PC-3 (cell line): ENCODE results near the gene CMSS1. TPM values are rescaled to one million over a fixed set of nuclear protein-coding genes. Genes with fewer than 3 reads are reported as not detected.
A peak's percentile ranks its signal among the peaks of the same experiment; 100 is the strongest.

Experiments
- ATAC-seq: fragments of 200-7000 bp; cut with Tn5 transposase; 2 replicates; pipeline ENCODE4 v1.9.1; 2020; ENCODE audit warnings: mild to moderate bottlenecking, moderate library complexity
- BruUV-seq: library from RNA; stranded (reverse); fragments of 400-500 nt; replicated peaks from 2 replicates; lab custom pipeline; 2021; lab: Mats Ljungman, UMichigan
- CTCF ChIA-PET: fragments of 300-600 bp; sonication (Branson Sonifier 250); formaldehyde crosslinking; loops from one replicate; lab custom pipeline; 2022; ENCODE audit warnings: antibody characterized with exemption; lab: Charles Lee
- POLR2A ChIA-PET: fragments of 300-600 bp; sonication (Branson Sonifier 250); formaldehyde crosslinking; loops from one replicate; lab custom pipeline; 2022; ENCODE audit warnings: antibody characterized with exemption; ENCODE audit not compliant: unreplicated experiment; lab: Charles Lee
- DNase-seq: peaks from one replicate; pipeline ENCODE4 v3.0.0-alpha.2; 2015
- H2AFZ ChIP-seq: fragments of 300-600 bp; sonication (generic); 2 replicates; pipeline ENCODE4 v1.6.0; 2016; ENCODE audit warnings: antibody characterized with exemption, low read length
- H3F3A ChIP-seq: fragments of 300-600 bp; sonication (generic); one replicate; pipeline ENCODE4 v1.6.0; 2017; ENCODE audit warnings: antibody characterized with exemption, low read length, control low read depth, mild to moderate bottlenecking; ENCODE audit not compliant: unreplicated experiment
- H3K27ac ChIP-seq: fragments of 300-600 bp; sonication (generic); 2 replicates; pipeline ENCODE4 v1.5.1; 2016; ENCODE audit warnings: mild to moderate bottlenecking, low read length
- H3K27me3 ChIP-seq: fragments of 300-600 bp; sonication (generic); 2 replicates; pipeline ENCODE4 v1.6.1; 2016; ENCODE audit warnings: low read length, mixed read lengths
- H3K36me3 ChIP-seq: fragments of 300-600 bp; sonication (generic); 2 replicates; pipeline ENCODE4 v1.6.1; 2016; ENCODE audit warnings: low read depth, mixed run types, low read length, mixed read lengths
- H3K4me1 ChIP-seq: fragments of 300-600 bp; sonication (generic); 2 replicates; pipeline ENCODE4 v1.5.1; 2016; ENCODE audit warnings: low read length; ENCODE audit not compliant: insufficient read depth
- H3K4me2 ChIP-seq: fragments of 300-600 bp; sonication (generic); 2 replicates; pipeline ENCODE4 v1.6.0; 2016; ENCODE audit warnings: low read length
- H3K4me3 ChIP-seq: fragments of 300-600 bp; sonication (generic); 2 replicates; pipeline ENCODE4 v1.5.1; 2016; ENCODE audit warnings: mild to moderate bottlenecking, low read length, mixed read lengths
- H3K79me2 ChIP-seq: fragments of 300-600 bp; sonication (generic); 2 replicates; pipeline ENCODE4 v1.6.1; 2017; ENCODE audit warnings: low read length, mixed read lengths
- H3K9ac ChIP-seq: fragments of 300-600 bp; sonication (generic); 2 replicates; pipeline ENCODE4 v1.6.0; 2016; ENCODE audit warnings: mild to moderate bottlenecking, low read length
- H3K9me2 ChIP-seq: fragments of 300-600 bp; sonication (generic); replicated peaks from 2 replicates; pipeline ENCODE4 v1.6.1; 2016; ENCODE audit warnings: mixed run types, low read length, mixed read lengths
- H3K9me3 ChIP-seq: fragments of 300-600 bp; sonication (generic); 2 replicates; pipeline ENCODE4 v1.6.1; 2016; ENCODE audit warnings: low read length, mixed read lengths
- H4K20me1 ChIP-seq: fragments of 300-600 bp; sonication (generic); 2 replicates; pipeline ENCODE4 v1.6.1; 2016; ENCODE audit warnings: low read length, mixed read lengths
- EZH2 ChIP-seq: fragments of 300-600 bp; sonication (generic); IDR thresholded peaks from one replicate; pipeline ENCODE4 v1.6.1; 2017; ENCODE audit warnings: antibody characterized with exemption, mild to moderate bottlenecking, low read length; ENCODE audit not compliant: unreplicated experiment
- EZH2phosphoT487 ChIP-seq: fragments of 300-600 bp; sonication (generic); IDR thresholded peaks from 2 replicates; pipeline ENCODE4 v1.6.1; 2018; ENCODE audit warnings: mild to moderate bottlenecking, antibody characterized with exemption, low read length, borderline replicate concordance
- intact Hi-C: fragments of 100-400 bp; cut with micrococcal nuclease; formaldehyde crosslinking; loops from 2 replicates; pipeline ENCODE4 v1.9.0; 2023
- total RNA-seq: library from RNA; depleted of rRNA; stranded (reverse); fragments of >200 nt; gene quantifications from 2 replicates; pipeline ENCODE4 v1.2.3, GENCODE V29; 2014
- TF ChIP-seq, protein P1 (sequence below): fragments of 300-600 bp; sonication (generic); conservative IDR thresholded peaks from 2 replicates; pipeline ENCODE4 v1.5.1; 2017; ENCODE audit warnings: antibody characterized with exemption, low read depth, mild to moderate bottlenecking, low read length

Gene CMSS1
- total RNA-seq, 1 experiment from 2014 or later, result 63.1 TPM

DNA sequence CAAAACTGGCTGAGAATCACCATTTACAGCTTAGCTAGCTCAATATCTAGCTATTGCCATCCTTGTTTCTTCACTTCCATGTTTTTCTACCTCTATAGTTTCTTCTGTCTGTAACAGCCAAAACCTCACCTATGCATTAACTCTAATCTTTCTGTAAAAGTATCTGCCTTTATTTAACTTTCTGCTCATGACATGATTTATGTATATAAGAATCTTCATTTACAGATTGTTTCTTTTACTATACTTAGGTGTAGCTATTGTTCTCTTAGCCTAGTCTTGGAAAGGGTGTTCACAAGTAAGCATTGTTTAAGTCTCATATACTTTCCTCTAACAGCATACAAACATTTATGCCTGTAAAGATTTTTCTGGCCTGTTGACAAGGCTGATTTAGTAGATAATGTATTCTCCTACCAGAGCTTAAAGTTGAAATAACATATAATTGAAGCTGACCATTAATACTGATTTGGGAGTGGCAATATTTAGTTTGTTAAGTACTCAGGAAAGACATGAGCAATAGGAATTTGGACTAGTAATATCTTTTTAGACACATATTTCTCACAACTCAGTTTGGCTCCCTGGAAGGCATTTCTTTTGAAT, 287.3 kb downstream of the CMSS1 start:
- Histone ChIP-seq H3K9me3 (no peaks in the 10 kb centered on the region), H3K27me3 (no peaks in the 10 kb centered on the region), H3K36me3 (no peaks in the 10 kb centered on the region), H2AFZ (no peak overlapping the region), H3K9me2 (no peaks in the 10 kb centered on the region), H3K4me3 (no peak overlapping the region), H3K27ac (peak overlapping the region; percentile 88), H4K20me1 (0 out of 2 replicates have a peak, but pooled peaks cover 4% of the 10 kb centered on the region), H3K4me2 (peak overlapping the region; percentile 66), H3K79me2 (no peaks in the 10 kb centered on the region), H3K4me1 (peaks cover 58% of the 10 kb centered on the region), H3F3A (peaks cover 5% of the 10 kb centered on the region), H3K9ac (peak overlapping the region; percentile 6; the same call in 1 of the 2 replicates)
- POLR2A ChIA-PET, result interaction anchor here (0.5 to 0.8 kb wide), 5 partner anchors 16 to 1572 kb away, joined by 3 to 7 read pairs (median 5); partner anchors contain the start of genes TBC1D23 and ZBTB11
- DNase-seq (peak; percentile 51), ATAC-seq (peak; percentile 45)
- intact Hi-C loops, result loop anchor here (2.0 kb wide), 1 partner anchor 262 kb away; no protein-coding TSS in a partner anchor
- TSS peak; percentile 49 for BruUV-seq
- TF ChIP-seq, protein P1, sequence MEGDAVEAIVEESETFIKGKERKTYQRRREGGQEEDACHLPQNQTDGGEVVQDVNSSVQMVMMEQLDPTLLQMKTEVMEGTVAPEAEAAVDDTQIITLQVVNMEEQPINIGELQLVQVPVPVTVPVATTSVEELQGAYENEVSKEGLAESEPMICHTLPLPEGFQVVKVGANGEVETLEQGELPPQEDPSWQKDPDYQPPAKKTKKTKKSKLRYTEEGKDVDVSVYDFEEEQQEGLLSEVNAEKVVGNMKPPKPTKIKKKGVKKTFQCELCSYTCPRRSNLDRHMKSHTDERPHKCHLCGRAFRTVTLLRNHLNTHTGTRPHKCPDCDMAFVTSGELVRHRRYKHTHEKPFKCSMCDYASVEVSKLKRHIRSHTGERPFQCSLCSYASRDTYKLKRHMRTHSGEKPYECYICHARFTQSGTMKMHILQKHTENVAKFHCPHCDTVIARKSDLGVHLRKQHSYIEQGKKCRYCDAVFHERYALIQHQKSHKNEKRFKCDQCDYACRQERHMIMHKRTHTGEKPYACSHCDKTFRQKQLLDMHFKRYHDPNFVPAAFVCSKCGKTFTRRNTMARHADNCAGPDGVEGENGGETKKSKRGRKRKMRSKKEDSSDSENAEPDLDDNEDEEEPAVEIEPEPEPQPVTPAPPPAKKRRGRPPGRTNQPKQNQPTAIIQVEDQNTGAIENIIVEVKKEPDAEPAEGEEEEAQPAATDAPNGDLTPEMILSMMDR, result no peak
- TF ChIP-seq EZH2phosphoT487 (no peak), EZH2 (no peak)
- CTCF ChIA-PET, result interaction anchor here (0.9 to 1.3 kb wide), 3 partner anchors 57 to 262 kb away, joined by 3 read pairs; no protein-coding TSS in a partner anchor

DNA sequence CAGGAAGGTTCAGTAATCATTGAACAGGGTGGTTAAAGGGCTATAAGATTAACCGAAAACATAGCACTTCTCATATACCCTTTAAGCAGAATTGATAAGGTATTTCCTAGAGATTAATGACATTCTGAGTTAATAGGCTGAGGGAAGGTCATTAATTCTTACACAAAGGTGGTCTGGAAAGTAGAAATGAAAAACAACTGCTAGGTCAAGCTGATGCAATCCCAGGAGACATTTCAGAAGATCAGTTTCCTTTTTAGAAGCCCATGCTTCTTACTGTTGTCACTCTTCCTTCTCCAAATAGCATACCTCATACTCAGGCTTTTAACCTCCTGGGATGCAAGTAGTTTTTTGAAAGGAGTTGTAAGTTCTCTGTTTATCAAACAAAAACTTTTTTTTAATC, 287.8 kb downstream of the CMSS1 start:
- intact Hi-C loops, result loop anchor here (2.0 kb wide), 1 partner anchor 263 kb away; no protein-coding TSS in a partner anchor
- no peak for ATAC-seq
- BruUV-seq, result TSS peak; percentile 78
- Histone ChIP-seq H2AFZ (no peak overlapping the region), H3K4me3 (no peak overlapping the region), H4K20me1 (0 out of 2 replicates have a peak, but pooled peaks cover 4% of the 10 kb centered on the region), H3K9me2 (no peaks in the 10 kb centered on the region), H3K4me1 (peaks cover 58% of the 10 kb centered on the region), H3K79me2 (no peaks in the 10 kb centered on the region), H3K36me3 (no peaks in the 10 kb centered on the region), H3K9me3 (no peaks in the 10 kb centered on the region), H3K27ac (peak overlapping the region; percentile 88), H3K4me2 (peak overlapping the region; percentile 66), H3K27me3 (no peaks in the 10 kb centered on the region), H3K9ac (no peak overlapping the region; the same call in 1 of the 2 replicates), H3F3A (peaks cover 5% of the 10 kb centered on the region)
- CTCF ChIA-PET, result interaction anchor here (1.0 to 1.3 kb wide), 2 partner anchors 148 to 262 kb away, joined by 3 read pairs; no protein-coding TSS in a partner anchor
- DNase-seq, result no peak
- POLR2A ChIA-PET, result interaction anchor here (0.5 to 0.8 kb wide), 4 partner anchors 17 to 1572 kb away, joined by 3 to 7 read pairs (median 4); partner anchors contain the start of gene ZBTB11
- TF ChIP-seq EZH2 (no peak), EZH2phosphoT487 (no peak)
- TF ChIP-seq, protein P1, result no peak
